Sigmoid colon (tissue), 7 donors: ENCODE data around the gene RPL38. TPM values are rescaled to one million over a fixed set of nuclear protein-coding genes. Genes with fewer than 3 reads are reported as not detected.

ENCODE experiments used
- DNase-seq: peaks from one replicate; pipeline ENCODE4 v3.0.0-alpha.2; 2019
- H3K27ac ChIP-seq, 4 donors: fragments of 200-600 bp; sonication (generic); one replicate each; pipeline ENCODE4 v1.5.1; 2016 to 2019; ENCODE audit warnings: mild to moderate bottlenecking in 1 of 4
- H3K27me3 ChIP-seq, 3 donors: fragments of 200-600 bp; sonication (generic); one replicate each; pipeline ENCODE4 v1.5.1; 2019; ENCODE audit warnings: mild to moderate bottlenecking in 1 of 3
- H3K36me3 ChIP-seq, 4 donors: fragments of 200-600 bp; sonication (generic); one replicate each; pipeline ENCODE4 v1.5.1; 2016 to 2019
- H3K4me1 ChIP-seq, 4 donors: fragments of 200-600 bp; sonication (generic); one replicate each; pipeline ENCODE4 v1.5.1; 2017 to 2019
- H3K4me3 ChIP-seq, 4 donors: fragments of 200-600 bp; sonication (generic); one replicate each; pipeline ENCODE4 v1.5.1; 2017 to 2019; ENCODE audit warnings: mild to moderate bottlenecking in 2 of 4, moderate library complexity in 1 of 4
- H3K9me3 ChIP-seq, 4 donors: fragments of 200-600 bp in 3 of 4; sonication (generic) in 3 of 4; one replicate each; pipeline versions ENCODE4 v1.5.1 to v1.6.1; 2013 to 2019
- CTCF ChIP-seq, 4 experiments: fragments of 450-650 bp in 3 of 4; fragments of 200-600 bp in 1 of 4; IDR thresholded peaks; one replicate each; pipeline ENCODE4 v1.5.1; 2016 to 2019; ENCODE audit warnings: antibody characterized with exemption in 4 of 4, mild to moderate bottlenecking in 3 of 4, moderate library complexity in 2 of 4
- EP300 ChIP-seq, 4 donors: sonication (generic); formaldehyde crosslinking; IDR thresholded peaks; one replicate each; pipeline ENCODE4 v1.6.1; 2017; ENCODE audit warnings: antibody characterized with exemption in 4 of 4
- POLR2A ChIP-seq, 2 donors: fragments of 450-650 bp; IDR thresholded peaks; one replicate each; pipeline ENCODE4 v1.6.1; 2016; ENCODE audit warnings: antibody characterized with exemption in 2 of 2, mild to moderate bottlenecking in 2 of 2, moderate library complexity in 2 of 2
- POLR2AphosphoS5 ChIP-seq, 4 donors: sonication (generic); formaldehyde crosslinking; IDR thresholded peaks; one replicate each; pipeline ENCODE4 v1.6.1; 2017; ENCODE audit warnings: antibody characterized with exemption in 4 of 4
- WGBS, 2 donors: extraction: QIAGEN DNeasy Blood & Tissue Kit; methylation state at CpG; one replicate each; pipeline ENCODE4 v1.1.7; 2013; 5-methylcytosine and 5-hydroxymethylcytosine counted together
- intact Hi-C: fragments of 100-400 bp; cut with DNase I; formaldehyde crosslinking; loops from one replicate; pipeline ENCODE4 v1.15.1; 2023
- polyA plus RNA-seq, 3 donors: library from polyadenylated mRNA; stranded (reverse); fragments of 200-250 nt; gene quantifications; one replicate each; pipeline ENCODE4 v1.2.3, GENCODE V29; 2013
- total RNA-seq, 4 donors: library from RNA; depleted of rRNA; stranded (reverse); fragments of >200 nt; gene quantifications; one replicate each; pipeline ENCODE4 v1.1.0, GENCODE V29; 2016
- donor health status: healthy with polysubstance abuse.
- donor health status: Bipolar disorder and iron deficiency.
- donor health status: healthy.

The RPL38 gene
- total and polyA plus RNA-seq, 7 donors, result 215 to 2,321 (median 718) TPM

DNA sequence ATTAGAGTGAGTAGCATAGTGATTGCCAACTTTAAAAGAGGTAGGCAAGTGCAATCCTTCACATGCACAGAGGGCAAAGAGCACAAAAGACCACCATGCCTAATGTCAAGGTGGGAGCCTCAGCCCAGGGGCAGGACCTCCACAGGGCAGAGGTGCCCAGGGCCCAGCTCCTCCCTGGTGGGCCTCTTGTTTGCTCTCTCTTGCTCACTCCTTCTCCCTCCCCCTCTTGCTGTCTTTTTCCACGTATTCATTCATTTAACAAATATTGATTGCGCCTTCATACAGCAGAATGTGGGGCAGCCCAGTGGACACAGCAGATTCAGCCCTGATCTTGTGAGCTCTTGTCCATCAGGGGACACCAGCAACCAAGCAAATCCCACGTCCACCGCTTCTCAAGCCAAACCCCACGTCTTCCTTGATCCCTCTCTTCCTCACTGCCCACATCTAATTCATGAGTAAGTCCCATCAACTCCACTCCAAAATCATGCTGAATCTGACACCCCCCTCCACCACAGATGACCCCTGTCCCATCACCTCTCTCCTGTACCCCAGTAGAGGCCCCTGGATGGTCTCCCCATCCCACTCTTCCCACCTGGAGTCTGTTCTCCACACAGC lies 44.1 kb upstream of the RPL38 start:
- Histone ChIP-seq H3K36me3 (no peaks in the 10 kb centered on the region), H3K27me3 (peaks cover 0 to 21% (median 0%) of the 10 kb centered on the region in 3 donors), H3K4me3 (no peak overlapping the region), H3K9me3 (peaks cover 0 to 2% (median 0%) of the 10 kb centered on the region in 4 donors), H3K27ac (no peak overlapping the region), H3K4me1 (no peaks in the 10 kb centered on the region)
- TF ChIP-seq EP300 (IDR thresholded peaks at IDR 0.05), result no peak
- no peak for DNase-seq
- intact Hi-C loops, result no loop called here
- WGBS, 2 donors, result 84 to 88% methylated on average over 5 of the region's 5 CpGs

- peaks cover 0 to 21% (median 0%) of the 10 kb centered on the region in 3 donors for H3K27me3 ChIP-seq
- 75 to 77% methylated on average over 23 of the region's 23 CpGs for WGBS, 2 donors
- no peak overlapping the region for H3K27ac ChIP-seq
- TF ChIP-seq CTCF (IDR thresholded peaks at IDR 0.05), result no peak
- TF ChIP-seq POLR2AphosphoS5 (IDR thresholded peaks at IDR 0.05), result no peak
- no peak for TF ChIP-seq EP300 (IDR thresholded peaks at IDR 0.05)
- TF ChIP-seq POLR2A (IDR thresholded peaks at IDR 0.05), result no peak
- H3K4me1 ChIP-seq, result no peaks in the 10 kb centered on the region
- intact Hi-C loops, result no loop called here
- DNase-seq, result no peak
- H3K9me3 ChIP-seq, result peaks cover 0 to 2% (median 0%) of the 10 kb centered on the region in 4 donors
- H3K36me3 ChIP-seq, result no peaks in the 10 kb centered on the region
- no peak overlapping the region for H3K4me3 ChIP-seq
Observed at GRCh38 chr17:74160656-74161502, 42.6 kb upstream of the RPL38 start.

DNA sequence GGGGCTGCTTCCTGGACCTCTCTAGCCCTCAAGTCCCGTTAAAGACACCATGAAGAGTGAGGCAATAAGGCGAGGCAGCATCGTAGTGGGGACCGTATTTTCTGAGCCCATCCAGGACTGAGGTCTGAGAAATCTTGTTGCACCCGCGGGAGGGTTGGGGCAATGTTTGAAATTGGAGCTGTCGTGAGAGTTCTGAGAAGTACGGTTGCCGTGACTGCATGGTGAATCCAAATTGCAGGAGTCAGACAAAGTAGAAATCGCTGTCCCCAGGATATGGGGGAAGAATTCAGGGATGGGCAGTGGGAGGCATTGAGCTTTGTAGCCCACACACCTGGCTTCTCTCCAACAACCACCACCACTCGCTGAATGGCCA lies 42.0 kb upstream of the RPL38 start:
- DNase-seq, result no peak
- Histone ChIP-seq H3K4me3 (no peak overlapping the region), H3K27me3 (peaks cover 0 to 19% (median 0%) of the 10 kb centered on the region in 3 donors), H3K27ac (no peak overlapping the region), H3K36me3 (no peaks in the 10 kb centered on the region), H3K9me3 (no peaks in the 10 kb centered on the region), H3K4me1 (no peaks in the 10 kb centered on the region)
- TF ChIP-seq POLR2AphosphoS5 (IDR thresholded peaks at IDR 0.05) (no peak), POLR2A (IDR thresholded peaks at IDR 0.05) (no peak), EP300 (IDR thresholded peaks at IDR 0.05) (no peak), CTCF (IDR thresholded peaks at IDR 0.05) (no peak)
- intact Hi-C loops, result no loop called here
- 72 to 77% methylated on average over 11 of the region's 11 CpGs for WGBS, 2 donors

DNA sequence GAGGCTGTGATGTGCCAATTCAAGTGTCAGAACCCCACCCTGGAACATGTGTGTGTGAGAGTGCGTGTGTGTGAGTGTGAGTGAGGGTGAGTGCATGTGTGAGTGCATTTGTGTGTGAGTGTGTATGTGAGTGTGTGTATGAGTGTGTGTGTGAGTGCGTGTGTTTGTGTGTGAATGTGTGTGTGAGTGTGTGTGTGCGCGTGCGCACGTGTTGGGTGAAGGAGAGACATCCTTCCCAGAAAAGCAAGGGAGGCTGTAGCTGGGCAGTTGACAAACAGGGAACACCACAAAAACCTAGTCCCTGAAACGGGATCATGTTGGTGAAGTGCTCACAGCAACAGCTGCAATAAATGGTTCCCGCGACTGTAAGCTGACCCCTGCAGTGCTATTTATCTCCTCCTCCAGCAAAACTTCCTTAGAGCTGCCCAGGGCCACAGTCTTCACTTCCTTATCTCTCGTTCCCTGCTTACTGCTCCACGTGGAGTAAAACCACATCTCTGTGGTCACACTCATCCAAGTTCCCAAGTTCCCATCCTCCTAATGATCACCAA lies 40.1 kb upstream of the RPL38 start:
- H3K36me3 ChIP-seq, result no peaks in the 10 kb centered on the region
- no peak overlapping the region for H3K27ac ChIP-seq
- no peak overlapping the region for H3K4me3 ChIP-seq
- H3K27me3 ChIP-seq, result peaks cover 0 to 16% (median 0%) of the 10 kb centered on the region in 3 donors
- no peak for DNase-seq
- intact Hi-C loops, result no loop called here
- H3K9me3 ChIP-seq, result no peaks in the 10 kb centered on the region
- no peaks in the 10 kb centered on the region for H3K4me1 ChIP-seq
- TF ChIP-seq EP300 (IDR thresholded peaks at IDR 0.05) (no peak), POLR2AphosphoS5 (IDR thresholded peaks at IDR 0.05) (no peak), CTCF (IDR thresholded peaks at IDR 0.05) (no peak), POLR2A (IDR thresholded peaks at IDR 0.05) (no peak)
- WGBS, 2 donors, result 50 to 52% methylated on average over 11 of the region's 11 CpGs

- H3K4me1 ChIP-seq, result no peaks in the 10 kb centered on the region
- 84 to 89% methylated on average over 7 of the region's 7 CpGs for WGBS, 2 donors
- H3K9me3 ChIP-seq, result no peaks in the 10 kb centered on the region
- H3K4me3 ChIP-seq, result no peak overlapping the region
- no peak for TF ChIP-seq POLR2A (IDR thresholded peaks at IDR 0.05)
- TF ChIP-seq POLR2AphosphoS5 (IDR thresholded peaks at IDR 0.05), result no peak
- TF ChIP-seq EP300 (IDR thresholded peaks at IDR 0.05), result no peak
- no peak for TF ChIP-seq CTCF (IDR thresholded peaks at IDR 0.05)
- H3K27ac ChIP-seq, result no peak overlapping the region
- DNase-seq, result no peak
- peaks cover 0 to 16% (median 0%) of the 10 kb centered on the region in 3 donors for H3K27me3 ChIP-seq
- intact Hi-C loops, result no loop called here
- H3K36me3 ChIP-seq, result no peaks in the 10 kb centered on the region
Observed at GRCh38 chr17:74163836-74164235, 39.6 kb upstream of the RPL38 start.
